OCI-LY1 (cell line): Measurements from ENCODE around the gene DDX59.

Experiments
- CTCF ChIP-seq: fragments of 200-600 bp; sonication (generic), shearing (Covaris generic); IDR thresholded peaks from 2 replicates; pipeline ENCODE4 v1.5.1; 2017; ENCODE audit warnings: mild to moderate bottlenecking, antibody characterized with exemption, low read length, moderate library complexity, mixed read lengths
- EZH2 ChIP-seq: fragments of 200-600 bp; sonication (generic), shearing (Covaris generic); IDR thresholded peaks from 2 replicates; pipeline ENCODE4 v1.8.0; 2017; ENCODE audit warnings: borderline replicate concordance, mixed run types, mild to moderate bottlenecking, antibody characterized with exemption, low read length, moderate library complexity, mixed read lengths

- TF ChIP-seq EZH2 (no peak), CTCF (no peak)
Measured at GRCh38 chr1:200642481-200642880, 27.2 kb downstream of the DDX59 start.
